ENCODE results near the gene HK1. TPM values are rescaled to one million over a fixed set of nuclear protein-coding genes. Genes with fewer than 3 reads are reported as not detected.

Gene HK1
- total RNA-seq, 2 experiments from 2014 or later, result 126 to 127 TPM

Other genes with a start within 250 kb of the HK1 start
- 100 to 1,000 TPM; 174 to 192 TPM for gene SRGN, start 190.4 kb upstream of the HK1 start, total RNA-seq
- 10 to 100 TPM; 38.2 to 40.5 TPM for gene VPS26A, start 154.3 kb upstream of the HK1 start, total RNA-seq
- 10 to 100 TPM; 33.2 to 34.5 TPM for gene SUPV3L1, start 98.3 kb upstream of the HK1 start, total RNA-seq
- 10 to 100 TPM in 1 of 2 experiments, 1 to 10 TPM in 1; 10.0 to 10.9 TPM for gene HKDC1, start 58.2 kb upstream of the HK1 start, total RNA-seq
- not detected for gene TACR2, start 138.4 kb downstream of the HK1 start, total RNA-seq
- 1 to 10 TPM; 3.6 to 4.2 TPM for gene TSPAN15, start 173.0 kb downstream of the HK1 start, total RNA-seq

All from activated CD4-positive, alpha-beta T cell treated with anti-CD3 and anti-CD28 coated beads, Interleukin-2, amount 10 ng/mL, durations not matched to agents 7 days and 5 days (primary cell).